ENCODE results near the gene ATP8A2. TPM values are rescaled to one million over a fixed set of nuclear protein-coding genes. Genes with fewer than 3 reads are reported as not detected.

ATP8A2 gene
- total and polyA plus RNA-seq, 9 donors: 0.23 to 0.95 (median 0.35) TPM

- WGBS, 3 donors: 84 to 89% (median 89%) methylated on average over 5 of the region's 5 CpGs
- Histone ChIP-seq H3K4me3 (no peak overlapping the region), H3K27ac (no peak overlapping the region), H3K27me3 (no peaks in the 10 kb centered on the region), H3K36me3 (no peaks in the 10 kb centered on the region), H3K9me3 (no peaks in the 10 kb centered on the region), H3K4me1 (ENCODE audit: insufficient read depth) (no peaks in the 10 kb centered on the region)
- no peak for DNase-seq
- intact Hi-C loops (cut with DNase I): no loop called here
- TF ChIP-seq POLR2A (IDR thresholded peaks at IDR 0.05) (no peak), CTCF (IDR thresholded peaks at IDR 0.05) (no peak), EP300 (IDR thresholded peaks at IDR 0.05) (no peak)
These were observed 346.0 kb downstream of the ATP8A2 start for GRCh38 chr13:25717666-25718197.

- DNase-seq: no peak
- Histone ChIP-seq H3K36me3 (no peaks in the 10 kb centered on the region), H3K27ac (no peak overlapping the region), H3K9me3 (no peaks in the 10 kb centered on the region), H3K27me3 (no peaks in the 10 kb centered on the region), H3K4me3 (no peak overlapping the region), H3K4me1 (ENCODE audit: insufficient read depth) (no peaks in the 10 kb centered on the region)
- intact Hi-C loops (cut with DNase I): no loop called here
- WGBS, 3 donors: 94 to 100% (median 100%) methylated on average over 2 of the region's 2 CpGs
- no peak for TF ChIP-seq EP300 (IDR thresholded peaks at IDR 0.05)
- no peak for TF ChIP-seq CTCF (IDR thresholded peaks at IDR 0.05)
These were observed 347.9 kb downstream of the ATP8A2 start for GRCh38 chr13:25719666-25720065.

GRCh38 chr13:25722893-25723292, 351.1 kb downstream of the ATP8A2 start:
- Histone ChIP-seq H3K4me1 (ENCODE audit: insufficient read depth) (no peaks in the 10 kb centered on the region), H3K27me3 (no peaks in the 10 kb centered on the region), H3K9me3 (no peaks in the 10 kb centered on the region), H3K27ac (no peak overlapping the region), H3K4me3 (no peak overlapping the region), H3K36me3 (no peaks in the 10 kb centered on the region)
- WGBS, 3 donors: 58 to 75% (median 65%) methylated on average over 1 of the region's 1 CpG
- intact Hi-C loops (cut with DNase I): no loop called here
- DNase-seq: no peak
- TF ChIP-seq POLR2A (IDR thresholded peaks at IDR 0.05) (no peak), CTCF (IDR thresholded peaks at IDR 0.05) (no peak), EP300 (IDR thresholded peaks at IDR 0.05) (no peak)

GRCh38 chr13:25725104-25725503, 353.3 kb downstream of the ATP8A2 start:
- Histone ChIP-seq H3K27ac (no peak overlapping the region), H3K4me3 (no peak overlapping the region), H3K9me3 (no peaks in the 10 kb centered on the region), H3K4me1 (ENCODE audit: insufficient read depth) (no peaks in the 10 kb centered on the region), H3K27me3 (no peaks in the 10 kb centered on the region), H3K36me3 (no peaks in the 10 kb centered on the region)
- TF ChIP-seq CTCF (IDR thresholded peaks at IDR 0.05) (no peak), POLR2A (IDR thresholded peaks at IDR 0.05) (no peak), EP300 (IDR thresholded peaks at IDR 0.05) (no peak)
- no peak for DNase-seq
- intact Hi-C loops (cut with DNase I): no loop called here
- 80 to 89% (median 87%) methylated on average over 3 of the region's 3 CpGs for WGBS, 3 donors
